UCSD-AML1 (cell line): Measurements from ENCODE around the gene SSH3.

ENCODE experiments used
- DNase-seq: peaks from one replicate; lab custom pipeline; 2025; ENCODE audit not compliant: unreplicated experiment; lab: John Stamatoyannopoulos, UW

SSH3 gene, protein sequence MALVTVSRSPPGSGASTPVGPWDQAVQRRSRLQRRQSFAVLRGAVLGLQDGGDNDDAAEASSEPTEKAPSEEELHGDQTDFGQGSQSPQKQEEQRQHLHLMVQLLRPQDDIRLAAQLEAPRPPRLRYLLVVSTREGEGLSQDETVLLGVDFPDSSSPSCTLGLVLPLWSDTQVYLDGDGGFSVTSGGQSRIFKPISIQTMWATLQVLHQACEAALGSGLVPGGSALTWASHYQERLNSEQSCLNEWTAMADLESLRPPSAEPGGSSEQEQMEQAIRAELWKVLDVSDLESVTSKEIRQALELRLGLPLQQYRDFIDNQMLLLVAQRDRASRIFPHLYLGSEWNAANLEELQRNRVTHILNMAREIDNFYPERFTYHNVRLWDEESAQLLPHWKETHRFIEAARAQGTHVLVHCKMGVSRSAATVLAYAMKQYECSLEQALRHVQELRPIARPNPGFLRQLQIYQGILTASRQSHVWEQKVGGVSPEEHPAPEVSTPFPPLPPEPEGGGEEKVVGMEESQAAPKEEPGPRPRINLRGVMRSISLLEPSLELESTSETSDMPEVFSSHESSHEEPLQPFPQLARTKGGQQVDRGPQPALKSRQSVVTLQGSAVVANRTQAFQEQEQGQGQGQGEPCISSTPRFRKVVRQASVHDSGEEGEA

DNA sequence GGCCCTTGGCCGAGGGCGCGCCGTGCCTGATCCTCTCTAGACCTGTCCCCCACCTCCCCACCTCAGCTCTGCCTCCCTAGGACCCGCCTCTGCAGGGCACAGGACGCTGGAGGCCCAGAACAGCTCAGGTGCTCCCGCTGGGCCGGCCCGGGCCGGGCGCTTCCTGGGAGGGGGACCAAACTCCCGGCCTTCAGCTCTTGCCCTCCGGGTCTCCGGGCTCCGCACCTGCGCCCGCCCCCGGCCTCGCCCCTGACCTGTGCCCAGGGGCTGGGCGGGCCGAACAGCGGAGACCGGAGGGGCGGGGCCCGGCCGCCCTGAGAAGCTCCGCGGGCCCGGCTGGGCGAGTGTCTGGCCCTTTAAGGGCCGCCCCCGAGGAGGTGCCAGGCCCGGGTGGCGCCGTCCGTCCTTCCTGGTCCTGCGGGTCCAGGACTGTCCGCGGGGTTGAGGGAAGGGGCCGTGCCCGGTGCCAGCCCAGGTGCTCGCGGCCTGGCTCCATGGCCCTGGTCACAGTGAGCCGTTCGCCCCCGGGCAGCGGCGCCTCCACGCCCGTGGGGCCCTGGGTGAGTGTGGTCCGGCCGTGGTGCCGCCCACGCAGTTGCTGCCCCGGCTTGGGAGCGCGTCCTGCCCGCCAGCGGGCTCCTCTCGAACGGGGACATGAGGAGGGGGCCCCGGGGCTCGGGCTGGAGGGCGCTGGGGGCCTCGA, at the start of gene SSH3:
SSH3 (plus strand) TSS at position 399 of the 703 bp plus-strand sequence; CDS start at position 495, 96 bp downstream.
- DNase-seq = no peak

GRCh38 chr11:67253872-67254624, 49.3 kb upstream of the SSH3 start:
- DNase-seq = no peak

DNA sequence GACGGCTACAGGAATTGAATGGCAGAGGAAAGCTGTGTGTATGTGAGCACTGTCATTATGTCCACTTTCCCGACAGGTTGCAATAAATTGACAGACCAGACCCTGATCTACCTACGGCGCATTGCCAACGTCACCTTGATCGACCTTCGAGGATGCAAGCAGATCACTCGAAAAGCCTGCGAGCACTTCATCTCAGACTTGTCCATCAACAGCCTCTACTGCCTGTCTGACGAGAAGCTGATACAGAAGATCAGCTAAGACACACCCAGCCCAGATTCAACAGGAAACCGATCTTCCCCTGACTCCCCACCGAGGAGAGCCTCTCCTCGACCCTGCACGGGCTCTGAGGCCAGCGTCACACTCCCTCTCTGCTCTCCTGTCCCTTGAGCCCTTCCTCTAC, 48.5 kb upstream of the SSH3 start:
- DNase-seq = no peak

DNA sequence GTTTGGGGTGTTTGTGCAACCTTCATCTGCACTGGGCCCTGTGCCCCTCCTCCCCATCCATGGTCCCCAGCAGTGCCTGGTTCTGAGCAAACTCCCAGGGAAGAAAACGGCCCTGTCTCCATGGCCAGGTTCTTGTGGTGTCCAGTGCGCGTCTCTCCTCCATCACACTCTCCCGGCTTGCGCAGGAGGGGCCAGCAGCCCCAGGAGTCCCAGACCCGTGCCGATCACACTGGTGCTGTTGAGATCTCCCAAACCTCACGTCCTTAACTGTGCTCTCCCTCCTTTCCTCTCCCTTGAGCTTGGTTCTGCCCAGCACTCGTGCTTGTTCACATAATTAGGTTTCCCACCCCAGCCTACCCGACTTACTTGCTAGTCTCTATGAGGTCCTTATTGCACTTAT, 48.0 kb upstream of the SSH3 start:
- no peak for DNase-seq

DNA sequence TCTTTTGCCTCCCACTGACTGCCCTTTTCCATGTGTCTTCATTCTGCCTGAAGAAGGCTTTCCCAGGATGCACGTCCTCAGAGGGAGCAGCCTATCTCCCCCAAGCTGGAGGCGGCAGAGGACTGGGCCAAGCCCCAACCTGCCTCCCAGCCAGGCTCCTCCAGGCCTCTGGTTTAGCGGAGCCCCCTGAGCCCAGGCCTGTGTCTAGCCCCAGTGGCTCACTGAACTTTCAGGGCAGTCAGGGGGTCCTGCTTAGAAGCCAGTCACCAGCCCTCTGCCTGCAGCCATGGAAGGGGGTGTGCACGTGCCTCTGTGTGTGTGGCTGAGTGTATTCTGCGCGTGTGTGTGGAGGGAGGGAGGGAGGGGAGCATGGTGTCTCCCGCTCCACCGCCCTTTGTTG, 47.5 kb upstream of the SSH3 start:
- DNase-seq = no peak

DNA sequence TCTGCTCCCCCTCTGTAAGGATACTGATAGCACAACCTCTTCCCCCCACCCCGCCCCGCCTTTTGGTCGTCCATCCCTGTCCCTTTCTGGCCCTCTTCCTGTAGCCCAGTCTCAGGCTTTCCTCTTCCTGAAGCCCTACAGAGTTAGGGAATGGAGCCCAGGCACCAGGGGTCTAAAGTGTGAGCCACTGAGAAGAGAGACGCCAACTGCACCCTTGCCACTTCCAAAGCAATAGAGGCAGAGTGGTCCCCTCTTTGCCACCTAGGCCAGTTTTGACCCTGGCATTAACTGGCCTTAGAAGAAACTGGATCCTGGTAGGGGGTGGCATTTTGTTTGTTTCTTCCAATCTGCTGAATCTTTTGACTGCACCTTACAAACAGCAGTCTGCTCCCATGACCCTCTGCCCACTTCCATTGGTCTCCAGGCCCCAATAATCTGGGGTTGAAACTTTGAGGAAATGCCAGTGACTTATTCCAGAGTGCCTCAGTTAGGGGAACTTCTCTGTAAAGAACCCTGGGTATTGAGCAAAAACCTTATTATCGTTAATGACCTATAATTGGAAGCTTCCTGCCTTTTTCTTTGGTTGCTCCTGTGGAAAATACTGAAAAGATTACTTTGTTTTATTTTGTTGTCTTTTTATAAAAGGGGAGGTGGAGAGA, 46.7 kb upstream of the SSH3 start:
- no peak for DNase-seq

GRCh38 chr11:67260406-67260805, 42.9 kb upstream of the SSH3 start:
- DNase-seq = no peak

DNA sequence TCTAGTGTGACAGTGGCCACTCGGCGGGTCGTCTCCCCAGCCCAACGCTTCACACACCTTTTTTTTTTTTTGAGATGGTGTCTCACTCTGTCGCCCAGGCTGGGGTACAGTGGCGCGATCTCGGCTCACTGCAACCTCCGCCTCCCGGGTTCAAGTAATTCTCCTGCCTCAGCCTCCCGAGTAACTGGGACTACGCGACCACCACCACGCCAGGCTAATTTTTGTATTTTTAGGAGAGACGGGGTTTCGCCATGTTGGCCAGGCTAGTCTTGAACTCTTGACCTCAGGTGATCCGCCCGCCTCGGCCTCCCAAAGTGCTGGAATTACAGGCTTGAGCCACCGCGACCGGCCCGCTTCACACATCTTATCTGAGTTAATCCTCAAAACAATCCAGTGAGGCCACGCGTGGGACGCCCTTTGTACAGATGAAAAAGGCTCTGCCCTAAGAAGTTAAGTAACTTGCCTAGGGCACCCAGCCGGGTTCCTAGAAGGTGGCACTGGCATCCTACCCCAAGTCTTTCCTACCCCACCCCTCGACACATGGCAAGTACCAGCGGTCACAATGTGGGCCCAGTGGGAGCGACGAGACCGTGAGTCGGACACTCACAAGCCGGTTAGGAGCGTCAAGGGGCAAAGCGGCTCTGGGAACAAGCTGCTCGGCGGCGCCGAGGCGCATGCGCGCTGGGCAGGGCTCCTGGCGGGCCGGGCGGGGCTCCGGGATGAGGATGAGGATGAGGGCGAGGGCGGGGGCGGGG, 42.3 kb upstream of the SSH3 start:
- DNase-seq = peak; percentile 49

- DNase-seq = no peak
These were observed 41.7 kb upstream of the SSH3 start for GRCh38 chr11:67261640-67261945.

DNA sequence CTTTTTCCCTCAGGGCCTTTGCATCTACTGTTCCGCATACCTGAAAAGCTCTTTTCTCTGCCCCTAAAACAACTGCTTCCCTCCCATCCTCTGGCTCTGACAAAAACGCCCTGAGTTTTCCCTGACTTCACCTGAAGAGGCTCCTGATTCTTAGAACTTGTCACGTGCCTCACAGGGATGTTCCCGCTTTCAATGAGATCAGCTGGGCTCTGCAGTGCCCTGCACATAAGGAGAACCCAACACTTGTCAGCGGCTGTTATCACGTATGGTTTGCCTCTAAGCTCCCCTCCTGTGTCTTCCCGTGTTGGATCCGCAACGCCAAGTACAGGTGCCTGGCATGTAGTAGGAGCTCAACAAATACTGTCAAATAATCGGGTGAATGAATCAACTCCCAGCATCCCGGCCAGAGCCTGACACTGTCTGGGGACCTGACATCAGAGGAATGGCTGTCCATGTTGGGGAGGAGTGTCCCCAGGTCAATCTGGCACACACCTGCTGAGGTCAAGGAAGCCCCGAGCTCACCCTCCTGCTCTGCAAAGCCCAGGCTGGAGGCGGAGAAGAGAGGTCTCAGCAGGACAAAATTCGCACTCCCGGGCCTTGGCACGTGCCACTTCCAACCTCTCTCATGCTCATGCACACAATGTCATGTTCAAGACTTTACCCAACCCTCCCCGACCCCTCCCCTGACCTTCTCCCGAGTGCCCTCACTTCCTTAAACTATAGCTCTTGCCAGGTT, 41.2 kb upstream of the SSH3 start:
- no peak for DNase-seq

DNA sequence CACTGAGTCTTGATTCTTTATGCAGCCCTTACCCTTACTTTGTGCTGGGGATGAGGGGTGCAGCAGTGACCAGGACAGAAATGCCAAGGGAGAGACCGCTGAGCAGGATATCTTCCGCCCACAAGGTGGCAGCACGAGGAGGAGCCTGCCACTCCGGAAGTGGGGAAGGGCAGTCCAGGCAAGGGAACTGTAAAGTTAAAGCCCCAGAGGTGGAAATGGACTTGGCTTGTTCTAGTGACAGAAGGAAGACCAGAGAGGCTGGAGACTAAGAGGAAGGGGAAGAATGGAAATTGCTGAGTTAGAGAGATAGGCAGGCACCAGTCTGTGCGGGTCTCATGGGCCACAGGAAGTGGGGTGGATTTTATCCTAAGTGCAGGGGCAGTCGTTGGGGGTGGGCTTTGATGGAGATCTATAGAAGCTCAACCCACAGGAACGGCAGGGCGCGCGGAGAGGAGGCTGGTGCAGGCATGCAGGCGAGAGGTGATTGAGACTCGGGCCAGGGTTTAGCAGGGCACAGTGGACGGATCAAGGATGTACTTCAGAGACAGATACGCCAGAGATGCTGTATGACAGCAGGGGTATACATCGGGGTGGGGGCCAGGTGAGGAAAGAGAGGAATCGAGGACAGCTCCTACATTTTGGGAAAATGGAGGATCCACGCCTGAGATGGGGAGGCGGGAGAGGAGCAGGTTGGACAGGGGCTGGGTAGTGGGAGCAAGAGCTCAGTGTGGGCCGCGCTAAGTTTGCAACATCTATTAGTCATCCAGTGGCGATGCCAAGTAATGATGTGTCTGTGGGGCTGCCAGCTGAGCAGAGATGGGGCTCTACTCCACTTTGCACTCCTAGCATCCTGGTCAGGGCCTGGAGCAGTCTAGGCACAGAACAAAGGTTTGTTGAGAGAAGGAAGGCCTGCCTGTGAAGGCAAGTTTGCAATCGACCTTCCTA, 40.3 kb upstream of the SSH3 start:
- peak; percentile 84 for DNase-seq

GRCh38 chr11:67264260-67264659, 39.1 kb upstream of the SSH3 start:
- no peak for DNase-seq

DNA sequence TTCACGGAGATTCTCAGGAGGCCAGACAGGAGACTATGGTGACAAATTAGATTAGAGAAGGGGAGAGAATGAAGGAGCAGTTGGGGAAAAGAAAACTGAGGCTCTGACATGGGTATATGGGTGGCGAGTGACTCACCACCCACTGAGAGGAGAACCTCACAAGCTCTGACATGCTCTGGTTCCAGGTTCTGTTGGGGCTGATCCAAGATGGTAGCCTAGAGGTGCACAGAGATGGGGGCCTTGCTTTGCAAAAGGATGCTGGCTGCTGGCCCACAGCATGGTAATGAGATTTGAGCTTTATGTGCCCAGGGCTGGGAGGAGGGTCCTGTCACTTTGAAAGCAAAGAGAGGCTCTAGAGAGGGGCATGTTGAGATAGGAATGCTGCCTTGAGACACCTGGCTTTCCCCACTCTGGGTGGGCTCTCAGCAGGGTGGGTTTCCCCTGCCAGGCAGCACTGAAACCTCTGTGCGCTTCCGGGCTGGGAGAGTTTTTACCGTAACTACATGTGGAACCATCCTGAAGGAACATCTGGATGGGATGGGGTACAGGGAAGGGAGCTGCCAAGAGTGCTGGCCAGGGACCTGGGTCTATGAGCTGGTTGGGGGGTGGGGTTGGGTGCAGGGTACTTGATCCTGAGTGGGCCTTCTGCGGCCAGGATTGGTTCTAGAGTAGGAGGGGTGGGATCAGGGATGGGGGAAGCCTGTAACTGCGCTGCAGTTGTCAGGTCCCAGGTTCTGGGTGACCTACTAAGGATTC, 38.3 kb upstream of the SSH3 start:
- no peak for DNase-seq

GRCh38 chr11:67265633-67266448, 37.5 kb upstream of the SSH3 start:
- DNase-seq = peak; percentile 83

- DNase-seq = peak; percentile 62
These were observed 36.7 kb upstream of the SSH3 start, which contains the start of gene GRK2 for GRCh38 chr11:67266449-67267187. TSS of gene GRK2 (plus strand) at chr11:67266473. CDS start at chr11:67266700, 227 bp downstream.
